Testis (tissue), 2 donors: ENCODE measurements around the gene ZBTB20.

Experiments used
- CTCF ChIP-seq, 3 experiments: fragments of 450-650 bp in 2 of 3; fragments of 200-600 bp in 1 of 3; sonication (generic) in 1 of 3; IDR thresholded peaks; one replicate each; pipeline ENCODE4 v1.5.1; 2016 to 2019; ENCODE audit warnings: antibody characterized with exemption in 3 of 3, mild to moderate bottlenecking in 2 of 3, moderate library complexity in 1 of 3
- POLR2A ChIP-seq: fragments of 450-650 bp; IDR thresholded peaks from one replicate; pipeline ENCODE4 v1.6.1; 2017; ENCODE audit warnings: antibody characterized with exemption, mild to moderate bottlenecking, moderate library complexity

GRCh38 chr3:114496021-114496434 lies 651.1 kb downstream of the ZBTB20 start:
- TF ChIP-seq CTCF (IDR thresholded peaks at IDR 0.05) (no peak), POLR2A (no peak)
